Progenitor cell of endocrine pancreas (in vitro differentiated cells): ENCODE data around the gene VPS45. TPM values are rescaled to one million over a fixed set of nuclear protein-coding genes. Genes with fewer than 3 reads are reported as not detected.

Experiments used
- DNase-seq: peaks from one replicate; pipeline ENCODE4 v3.0.0; 2021; ENCODE audit warnings: low spot score; ENCODE audit not compliant: unreplicated experiment
- H3K27ac Mint-ChIP-seq: 2 replicates; pipeline ENCODE4 v1.8.0; 2021; ENCODE audit warnings: mild to moderate bottlenecking, moderate library complexity, mixed read lengths
- H3K27me3 Mint-ChIP-seq: 2 replicates; pipeline ENCODE4 v1.8.0; 2021; ENCODE audit warnings: mixed read lengths
- H3K36me3 Mint-ChIP-seq: 2 replicates; pipeline ENCODE4 v1.8.0; 2022; ENCODE audit warnings: mixed read lengths; ENCODE audit not compliant: insufficient read depth
- H3K4me1 Mint-ChIP-seq: 2 replicates; pipeline ENCODE4 v1.8.0; 2021; ENCODE audit warnings: low read depth, mixed read lengths
- H3K4me3 Mint-ChIP-seq: 2 replicates; pipeline ENCODE4 v1.8.0; 2021; ENCODE audit warnings: low read depth, mild to moderate bottlenecking, moderate library complexity, mixed read lengths
- H3K9me3 Mint-ChIP-seq: 2 replicates; pipeline ENCODE4 v1.8.0; 2021; ENCODE audit warnings: low read depth, mixed read lengths
- CTCF ChIP-seq: fragments of 200-600 bp; sonication (generic); IDR thresholded peaks from one replicate; pipeline ENCODE4 v1.5.0; 2021; ENCODE audit warnings: antibody characterized with exemption, mild to moderate bottlenecking; ENCODE audit not compliant: unreplicated experiment
- total RNA-seq: library from RNA; stranded (reverse); gene quantifications from 2 replicates; pipeline ENCODE4 v1.2.1, GENCODE V29; 2021

Gene VPS45
- total RNA-seq, 1 donor from 2014 or later: 53.0 TPM

- H3K36me3 Mint-ChIP-seq: peaks cover 6% of the 10 kb centered on the region
- H3K4me1 Mint-ChIP-seq: peaks cover 2% of the 10 kb centered on the region
- no peak overlapping the region for H3K4me3 Mint-ChIP-seq
- no peaks in the 10 kb centered on the region for H3K9me3 Mint-ChIP-seq
- H3K27me3 Mint-ChIP-seq: no peaks in the 10 kb centered on the region
- no peak for TF ChIP-seq CTCF
- no peak overlapping the region for H3K27ac Mint-ChIP-seq
- no peak for DNase-seq
Measured at GRCh38 chr1:150092180-150092791, 24.7 kb downstream of the VPS45 start.

DNA sequence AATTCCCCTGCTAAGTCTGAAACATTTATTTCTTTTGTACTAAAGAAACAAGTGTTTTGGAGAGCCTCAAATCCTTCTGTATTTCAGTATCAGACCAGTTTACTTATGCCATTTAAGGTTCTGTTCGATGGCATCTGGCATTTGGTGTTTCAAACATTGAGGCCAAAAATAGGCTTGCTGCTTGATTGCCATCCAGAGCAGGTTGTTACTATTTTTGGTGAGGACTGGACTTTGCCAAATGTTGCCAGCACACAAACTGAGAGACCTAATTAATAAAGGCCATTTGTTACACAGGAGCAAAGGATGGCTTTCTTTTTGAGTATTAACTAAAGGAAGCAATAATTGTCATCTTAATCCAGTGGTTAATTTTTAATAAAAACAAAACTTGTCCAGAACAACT lies 26.2 kb downstream of the VPS45 start:
- Mint-ChIP-seq H3K36me3 (peaks cover 5% of the 10 kb centered on the region), H3K27me3 (no peaks in the 10 kb centered on the region), H3K4me1 (peaks cover 2% of the 10 kb centered on the region), H3K4me3 (no peak overlapping the region), H3K9me3 (no peaks in the 10 kb centered on the region), H3K27ac (no peak overlapping the region)
- DNase-seq: no peak
- TF ChIP-seq CTCF: no peak

- no peak overlapping the region for H3K27ac Mint-ChIP-seq
- H3K27me3 Mint-ChIP-seq: no peaks in the 10 kb centered on the region
- H3K4me1 Mint-ChIP-seq: peaks cover 2% of the 10 kb centered on the region
- H3K36me3 Mint-ChIP-seq: peaks cover 7% of the 10 kb centered on the region
- no peak overlapping the region for H3K4me3 Mint-ChIP-seq
- no peak for DNase-seq
- H3K9me3 Mint-ChIP-seq: no peaks in the 10 kb centered on the region
- TF ChIP-seq CTCF: no peak
Measured at GRCh38 chr1:150094734-150095265, 27.2 kb downstream of the VPS45 start.

GRCh38 chr1:150102986-150103385 lies 35.4 kb downstream of the VPS45 start:
- no peak for DNase-seq
- peaks cover 34% of the 10 kb centered on the region for H3K36me3 Mint-ChIP-seq
- H3K4me3 Mint-ChIP-seq: no peak overlapping the region
- no peaks in the 10 kb centered on the region for H3K4me1 Mint-ChIP-seq
- no peak overlapping the region for H3K27ac Mint-ChIP-seq
- H3K27me3 Mint-ChIP-seq: no peaks in the 10 kb centered on the region
- no peak for TF ChIP-seq CTCF
- H3K9me3 Mint-ChIP-seq: peaks cover 14% of the 10 kb centered on the region

- Mint-ChIP-seq H3K4me1 (no peaks in the 10 kb centered on the region), H3K36me3 (peaks cover 20% of the 10 kb centered on the region), H3K27me3 (no peaks in the 10 kb centered on the region), H3K4me3 (no peak overlapping the region), H3K27ac (no peak overlapping the region), H3K9me3 (peaks cover 8% of the 10 kb centered on the region)
- no peak for TF ChIP-seq CTCF
- no peak for DNase-seq
Measured at GRCh38 chr1:150106341-150106740, 38.8 kb downstream of the VPS45 start.
